ENCODE results near the gene RPRM. TPM values are rescaled to one million over a fixed set of nuclear protein-coding genes. Genes with fewer than 3 reads are reported as not detected.
"Not testable (repeated sequence)": the region's sequence is repeated elsewhere in the genome, so short reads cannot be mapped to it uniquely, and the experiment has no call there.

The RPRM gene
- 0.27 TPM in 1 of 2 replicates, not detected in the other for total RNA-seq (ENCODE audit: low replicate concordance)

DNA sequence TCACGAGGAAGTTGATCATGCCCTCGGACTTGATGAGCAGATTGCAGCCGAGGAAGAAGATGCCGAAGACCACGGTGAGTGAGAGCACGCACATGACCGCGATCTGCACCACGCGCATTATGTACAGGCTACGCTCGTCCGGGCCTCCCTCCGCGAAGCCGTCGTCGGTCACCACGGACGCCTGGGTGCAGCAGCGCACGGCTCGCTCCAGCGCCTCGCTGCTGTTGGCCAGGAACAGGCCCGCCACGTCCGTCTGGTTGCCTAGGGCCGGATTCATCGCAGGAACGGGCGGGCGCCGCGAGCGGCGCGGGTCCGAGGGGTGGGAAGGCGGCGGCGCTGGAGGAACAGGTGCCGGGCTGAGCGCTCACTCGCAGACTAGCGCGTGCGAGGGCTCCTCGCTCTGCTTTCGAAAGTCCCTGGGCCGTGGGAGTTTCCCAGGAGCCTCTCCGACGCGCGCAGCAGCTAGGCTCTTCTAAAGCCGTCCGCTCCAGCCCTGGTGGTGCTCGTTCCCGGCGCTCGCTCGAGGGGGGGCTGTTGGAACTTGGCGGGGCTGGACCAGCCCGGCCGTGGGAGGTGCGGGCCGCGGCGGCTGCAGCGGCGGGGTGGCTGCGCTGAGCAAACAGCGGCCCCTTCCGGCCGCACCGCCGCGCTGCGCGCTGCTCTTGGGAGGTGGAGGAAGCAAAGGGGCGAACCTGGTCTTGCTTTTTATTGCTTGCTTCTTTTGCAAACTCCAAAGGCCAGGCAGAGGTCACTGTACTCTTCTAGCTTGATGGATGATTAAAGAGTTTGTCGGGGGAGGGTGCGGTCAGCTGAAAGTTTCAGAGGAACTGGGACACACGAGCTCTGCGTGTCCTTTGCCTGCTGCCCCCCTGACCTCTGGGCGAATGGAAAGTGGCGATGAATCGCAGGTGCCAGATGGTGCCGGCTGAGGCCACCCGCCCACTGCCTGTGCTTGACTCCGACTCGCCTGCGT is at the start of gene RPRM:
RPRM (minus strand) TSS at position 474 of the 973 bp plus-strand sequence; CDS start at position 277, 197 bp downstream.
- peak within 1 kb of the TSS; percentile 56 for H3K4me3 ChIP-seq (ENCODE audit: low read depth, low read length)
- TF ChIP-seq, protein P1, sequence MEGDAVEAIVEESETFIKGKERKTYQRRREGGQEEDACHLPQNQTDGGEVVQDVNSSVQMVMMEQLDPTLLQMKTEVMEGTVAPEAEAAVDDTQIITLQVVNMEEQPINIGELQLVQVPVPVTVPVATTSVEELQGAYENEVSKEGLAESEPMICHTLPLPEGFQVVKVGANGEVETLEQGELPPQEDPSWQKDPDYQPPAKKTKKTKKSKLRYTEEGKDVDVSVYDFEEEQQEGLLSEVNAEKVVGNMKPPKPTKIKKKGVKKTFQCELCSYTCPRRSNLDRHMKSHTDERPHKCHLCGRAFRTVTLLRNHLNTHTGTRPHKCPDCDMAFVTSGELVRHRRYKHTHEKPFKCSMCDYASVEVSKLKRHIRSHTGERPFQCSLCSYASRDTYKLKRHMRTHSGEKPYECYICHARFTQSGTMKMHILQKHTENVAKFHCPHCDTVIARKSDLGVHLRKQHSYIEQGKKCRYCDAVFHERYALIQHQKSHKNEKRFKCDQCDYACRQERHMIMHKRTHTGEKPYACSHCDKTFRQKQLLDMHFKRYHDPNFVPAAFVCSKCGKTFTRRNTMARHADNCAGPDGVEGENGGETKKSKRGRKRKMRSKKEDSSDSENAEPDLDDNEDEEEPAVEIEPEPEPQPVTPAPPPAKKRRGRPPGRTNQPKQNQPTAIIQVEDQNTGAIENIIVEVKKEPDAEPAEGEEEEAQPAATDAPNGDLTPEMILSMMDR (IDR thresholded peaks at IDR 0.05; ENCODE audit: insufficient read depth, low read length): peak; percentile 69
- peak; percentile 32 for DNase-seq (ENCODE audit: low read depth)

DNA sequence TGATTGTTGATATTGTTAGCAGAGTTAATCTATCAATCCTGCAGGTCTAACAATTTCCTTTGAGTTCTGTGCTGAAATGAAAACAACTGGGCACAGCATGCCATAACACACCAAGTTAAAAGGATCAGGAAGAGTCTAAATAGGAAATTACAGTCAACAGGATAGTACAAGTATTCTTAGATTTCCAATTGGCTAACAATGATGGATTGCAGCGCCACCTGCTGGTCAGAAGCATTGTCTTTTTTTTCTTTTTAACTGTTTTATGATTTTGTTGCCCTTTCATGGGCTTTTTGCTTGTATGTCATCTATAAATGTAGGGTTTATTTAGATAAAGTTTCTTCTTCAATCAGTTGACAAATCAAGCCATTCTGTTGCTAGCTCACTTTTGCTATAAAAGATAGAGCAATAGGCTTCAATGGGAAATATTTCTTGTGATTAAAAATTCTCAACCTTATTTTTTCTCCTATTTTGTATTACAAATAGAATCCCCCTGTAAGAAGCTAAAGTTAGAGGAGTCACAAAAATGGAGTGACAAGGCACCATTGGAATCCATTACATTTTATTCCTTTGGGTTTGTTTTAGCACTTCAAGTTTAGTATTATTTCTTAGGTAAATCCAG is 40.8 kb upstream of the RPRM start:
- H3K4me3 ChIP-seq (ENCODE audit: low read depth, low read length): no peak overlapping the region
- TF ChIP-seq, protein P1 (IDR thresholded peaks at IDR 0.05; ENCODE audit: insufficient read depth, low read length): peak; percentile 65
- DNase-seq (ENCODE audit: low read depth): peak; percentile 59

DNA sequence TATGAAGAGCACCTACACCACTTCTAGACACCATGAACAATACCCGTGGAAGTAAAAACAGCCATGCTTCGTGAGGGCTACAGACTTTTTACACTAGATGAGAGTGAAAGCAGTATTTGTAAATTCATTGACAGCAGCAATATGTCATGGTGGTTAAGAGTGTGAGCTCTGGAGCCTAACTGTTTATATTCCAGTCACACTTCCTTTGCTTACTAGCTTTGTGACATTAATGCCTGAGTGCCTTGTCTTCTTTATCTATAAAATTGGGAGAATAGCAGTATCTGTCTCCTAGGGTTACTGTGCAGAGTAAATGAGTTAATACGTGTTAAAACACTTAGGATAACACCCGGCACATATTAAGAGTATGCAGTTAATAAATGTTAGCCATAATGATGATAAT is 33.8 kb upstream of the RPRM start:
- TF ChIP-seq, protein P1 (IDR thresholded peaks at IDR 0.05; ENCODE audit: insufficient read depth, low read length): no peak
- no peak overlapping the region for H3K4me3 ChIP-seq (ENCODE audit: low read depth, low read length)

DNA sequence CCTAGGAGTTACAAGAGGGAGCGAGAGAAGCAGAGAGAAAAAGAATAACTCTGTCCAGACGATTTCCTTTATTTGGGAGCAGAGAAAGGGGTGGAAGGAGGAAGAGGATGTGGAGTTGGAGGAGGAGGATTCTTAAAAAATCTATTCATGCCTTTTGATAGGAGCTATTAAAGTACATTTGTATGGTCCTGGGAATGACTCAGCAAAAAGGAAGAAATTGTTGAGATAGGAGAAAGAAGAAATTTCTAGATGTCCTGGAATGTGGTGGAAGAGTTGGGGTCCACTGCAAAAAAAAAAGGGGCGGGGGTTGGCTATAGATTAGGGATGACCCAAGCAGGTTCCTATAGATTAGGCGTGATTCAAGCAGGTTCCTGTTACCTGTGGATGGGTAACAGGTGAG is 32.4 kb upstream of the RPRM start:
- TF ChIP-seq, protein P1 (IDR thresholded peaks at IDR 0.05; ENCODE audit: insufficient read depth, low read length): no peak
- no peak for DNase-seq (ENCODE audit: low read depth)
- no peak overlapping the region for H3K4me3 ChIP-seq (ENCODE audit: low read depth, low read length)

More for the DNA sequence above, 33.8 kb upstream of the RPRM start:
- no peak for DNase-seq (ENCODE audit: low read depth)

DNA sequence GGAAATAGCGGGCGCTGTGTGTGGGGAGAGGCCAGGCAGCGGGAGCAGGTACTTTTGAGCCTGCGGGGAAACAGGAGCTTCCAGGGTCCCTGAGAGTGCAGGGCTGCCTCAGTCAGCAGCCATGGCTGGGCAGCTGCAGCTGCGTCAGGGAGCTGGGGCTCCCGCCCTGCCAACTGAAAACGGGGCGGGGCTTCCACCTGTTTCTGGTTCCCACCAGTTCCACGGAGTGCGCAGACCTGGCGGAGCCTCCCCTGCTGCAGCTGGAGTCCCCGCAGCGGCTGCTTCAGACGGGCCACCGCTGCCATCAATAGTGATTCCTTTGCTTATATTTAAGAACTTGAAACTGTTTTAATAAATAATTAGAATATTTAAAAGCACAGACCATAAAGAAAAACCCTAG is 30.6 kb upstream of the RPRM start:
- TF ChIP-seq, protein P1 (IDR thresholded peaks at IDR 0.05; ENCODE audit: insufficient read depth, low read length): no peak
- H3K4me3 ChIP-seq (ENCODE audit: low read depth, low read length): no peak overlapping the region
- DNase-seq (ENCODE audit: low read depth): no peak

DNA sequence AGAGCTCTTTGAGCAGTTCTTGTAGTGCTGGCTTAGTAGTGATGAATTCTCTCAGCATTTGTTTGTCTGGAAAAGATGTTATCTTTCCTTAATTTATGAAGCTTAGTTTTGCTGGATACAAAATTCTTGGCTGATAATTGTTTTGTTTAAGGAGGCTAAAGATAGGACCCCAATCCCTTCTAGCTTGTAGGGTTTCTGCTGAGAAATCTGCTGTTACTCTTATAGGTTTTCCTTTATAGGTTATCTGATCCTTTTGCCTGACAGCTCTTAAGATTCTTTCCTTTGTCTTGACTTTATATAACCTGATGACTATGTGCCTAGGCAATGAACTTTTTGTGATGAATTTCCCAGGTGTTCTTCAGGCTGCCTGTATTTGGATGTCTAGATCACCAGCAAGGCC is 27.9 kb upstream of the RPRM start:
- not testable (repeated sequence) for DNase-seq (ENCODE audit: low read depth); H3K4me3 ChIP-seq (ENCODE audit: low read depth, low read length)

DNA sequence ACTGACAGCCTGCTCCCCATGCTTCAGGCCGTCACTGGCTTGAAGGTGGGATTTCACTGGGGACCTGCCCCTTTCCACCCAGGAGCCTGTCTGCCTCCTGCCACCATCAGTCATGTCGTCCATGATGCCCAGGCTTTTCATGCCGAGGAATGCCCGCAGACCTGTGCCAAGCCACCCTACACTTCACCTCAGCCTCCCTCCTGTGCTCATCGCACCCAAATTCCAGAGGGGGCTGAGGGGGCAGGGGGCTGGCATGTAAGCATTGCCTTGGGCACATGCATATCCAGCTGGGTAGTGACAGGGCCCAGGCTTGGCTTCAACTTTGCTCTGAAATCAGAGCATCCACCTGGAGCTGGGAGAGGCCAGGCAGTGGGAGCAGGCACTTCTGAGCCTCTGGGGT is 20.9 kb upstream of the RPRM start:
- H3K4me3 ChIP-seq (ENCODE audit: low read depth, low read length): no peak overlapping the region
- TF ChIP-seq, protein P1 (IDR thresholded peaks at IDR 0.05; ENCODE audit: insufficient read depth, low read length): no peak
- DNase-seq (ENCODE audit: low read depth): no peak

All from fibroblast of the aortic adventitia (primary cell).